CD14-positive monocyte (primary cell): Measurements from ENCODE around the gene AIFM3. TPM values are rescaled to one million over a fixed set of nuclear protein-coding genes. Genes with fewer than 3 reads are reported as not detected.

Experiments
- DNase-seq, 3 donors: peaks; one replicate each; pipeline ENCODE4 v3.0.0-alpha.2; 2011 to 2022
- H2AFZ ChIP-seq: 2 replicates; pipeline ENCODE4 v1.6.0; 2012; ENCODE audit warnings: mild to moderate bottlenecking, low read depth, low read length, inconsistent platforms; ENCODE audit not compliant: insufficient read depth, poor library complexity, severe bottlenecking
- H3K27ac ChIP-seq, 2 donors: 1 replicate in 1 of 2; 2 replicates in 1 of 2; pipeline ENCODE4 v1.5.1; 2012 to 2013; ENCODE audit warnings: low read length in 2 of 2, control low read depth in 1 of 2, inconsistent platforms in 1 of 2, low read depth in 1 of 2, mild to moderate bottlenecking in 1 of 2
- H3K27me3 ChIP-seq, 2 donors: one replicate each; pipeline versions ENCODE4 v1.6.0 to v1.6.1; 2011 to 2013; ENCODE audit warnings: low read length in 2 of 2; ENCODE audit not compliant: control insufficient read depth in 2 of 2, insufficient read depth in 2 of 2
- H3K36me3 ChIP-seq, 2 donors: replicated peaks in 1 of 2; 1 replicate in 1 of 2; 2 replicates in 1 of 2; pipeline versions ENCODE4 v1.5.1 to v1.6.1; 2012 to 2013; ENCODE audit warnings: low read length in 2 of 2, control low read depth in 1 of 2, inconsistent platforms in 1 of 2, mild to moderate bottlenecking in 1 of 2; ENCODE audit not compliant: insufficient read depth in 2 of 2, control insufficient read depth in 1 of 2
- H3K4me1 ChIP-seq, 2 donors: 1 replicate in 1 of 2; 2 replicates in 1 of 2; pipeline versions ENCODE4 v1.5.1 to v1.6.1; 2012 to 2013; ENCODE audit warnings: low read length in 2 of 2, control low read depth in 1 of 2, inconsistent platforms in 1 of 2, mild to moderate bottlenecking in 1 of 2, moderate library complexity in 1 of 2; ENCODE audit not compliant: insufficient read depth in 2 of 2, control insufficient read depth in 1 of 2
- H3K4me2 ChIP-seq: replicated peaks from 2 replicates; pipeline ENCODE3; 2012; ENCODE audit warnings: low read length, moderate library complexity, mild to moderate bottlenecking; ENCODE audit not compliant: poor library complexity, severe bottlenecking; ENCODE audit errors: extremely low read depth
- H3K4me3 ChIP-seq, 3 experiments: fragments of 200-600 bp in 1 of 3; sonication (generic) in 1 of 3; replicated peaks in 1 of 3; 1 replicate in 2 of 3; 2 replicates in 1 of 3; pipeline ENCODE4 v1.5.1; 2011 to 2013; ENCODE audit warnings: low read length in 3 of 3, mild to moderate bottlenecking in 3 of 3, control low read depth in 2 of 3, low read depth in 2 of 3, inconsistent platforms in 1 of 3, moderate library complexity in 1 of 3
- H3K79me2 ChIP-seq: 2 replicates; pipeline ENCODE4 v1.6.0; 2012; ENCODE audit warnings: mild to moderate bottlenecking, control low read depth, inconsistent platforms, low read length, moderate library complexity; ENCODE audit not compliant: insufficient read depth
- H3K9ac ChIP-seq: 2 replicates; pipeline ENCODE4 v1.6.0; 2017; ENCODE audit warnings: low read length, mild to moderate bottlenecking; ENCODE audit not compliant: insufficient read depth, poor library complexity, severe bottlenecking
- H3K9me3 ChIP-seq, 2 donors: replicated peaks in 1 of 2; 1 replicate in 1 of 2; 2 replicates in 1 of 2; pipeline versions ENCODE4 v1.5.1 to v1.6.1; 2012 to 2013; ENCODE audit warnings: low read length in 2 of 2, control low read depth in 1 of 2; ENCODE audit not compliant: control insufficient read depth in 1 of 2, insufficient read depth in 1 of 2
- H4K20me1 ChIP-seq: 2 replicates; pipeline ENCODE4 v1.6.0; 2012; ENCODE audit warnings: mild to moderate bottlenecking, low read length, control low read depth, moderate library complexity; ENCODE audit not compliant: insufficient read depth
- H3K27ac Mint-ChIP-seq, 7 donors: one replicate each; pipeline ENCODE4 v1.8.0; 2020; ENCODE audit warnings: mild to moderate bottlenecking in 7 of 7, mixed read lengths in 7 of 7, moderate library complexity in 6 of 7, inconsistent platforms in 2 of 7
- H3K27me3 Mint-ChIP-seq, 3 donors: one replicate each; pipeline ENCODE4 v1.8.0; 2021 to 2022; ENCODE audit warnings: low read depth in 3 of 3, mild to moderate bottlenecking in 3 of 3, mixed read lengths in 3 of 3, moderate library complexity in 3 of 3, inconsistent platforms in 1 of 3
- H3K36me3 Mint-ChIP-seq, 2 donors: one replicate each; pipeline ENCODE4 v1.8.0; 2020; ENCODE audit warnings: mixed read lengths in 2 of 2, inconsistent platforms in 1 of 2, mild to moderate bottlenecking in 1 of 2
- H3K4me1 Mint-ChIP-seq: one replicate; pipeline ENCODE4 v1.8.0; 2020; ENCODE audit warnings: mild to moderate bottlenecking, mixed read lengths
- H3K4me3 Mint-ChIP-seq, 2 donors: one replicate each; pipeline ENCODE4 v1.8.0; 2020; ENCODE audit warnings: mild to moderate bottlenecking in 2 of 2, mixed read lengths in 2 of 2, moderate library complexity in 1 of 2
- H3K9me3 Mint-ChIP-seq, 7 donors: one replicate each; pipeline ENCODE4 v1.8.0; 2020 to 2022; ENCODE audit warnings: mixed read lengths in 7 of 7, mild to moderate bottlenecking in 6 of 7, moderate library complexity in 6 of 7, inconsistent platforms in 2 of 7
- CTCF ChIP-seq: fragments of 200-600 bp; IDR thresholded peaks from one replicate; pipeline ENCODE4 v1.8.0; 2022; ENCODE audit warnings: antibody characterized with exemption, mild to moderate bottlenecking
- WGBS: methylation state at CpG from one replicate; pipeline ENCODE4 v1.1.5; 2013; ENCODE audit warnings: missing lambda C conversion rate; ENCODE audit not compliant: insufficient coverage; 5-methylcytosine and 5-hydroxymethylcytosine counted together
- intact Hi-C, 2 donors: fragments of 100-400 bp; cut with micrococcal nuclease; formaldehyde crosslinking; loops; one replicate each; pipeline versions ENCODE4 v1.15.0 to v1.15.1; 2023
- polyA plus RNA-seq, 3 donors: library from polyadenylated mRNA; depleted of rRNA in 1 of 3; unstranded in 2 of 3; stranded (reverse) in 1 of 3; fragments of 300-500 nt in 2 of 3; fragments of >200 nt in 1 of 3; fragmentation: Illumina TruSeq in 2 of 3; gene quantifications; 1 replicate in 2 of 3; 2 replicates in 1 of 3; pipeline ENCODE4 v1.2.3, GENCODE V29; 2012 to 2021

AIFM3 gene
- polyA plus RNA-seq, 3 donors, result 2.1 to 40.9 (median 2.3) TPM

- H4K20me1 ChIP-seq, result peaks cover 73% of the 10 kb centered on the region
- Mint-ChIP-seq H3K4me3 (peak overlapping the region in 1 of 2 donors; percentile 1), H3K36me3 (peaks cover 48 to 54% of the 10 kb centered on the region in 2 donors), H3K27ac (peak overlapping the region in 5 of 7 donors; percentile 3 to 58 (median 40)), H3K4me1 (peaks cover 22% of the 10 kb centered on the region), H3K9me3 (no peaks in the 10 kb centered on the region), H3K27me3 (no peaks in the 10 kb centered on the region)
- H3K4me1 ChIP-seq, result peaks cover 10 to 20% of the 10 kb centered on the region in 2 donors
- H3K9me3 ChIP-seq, result no peaks in the 10 kb centered on the region
- no peak overlapping the region for H2AFZ ChIP-seq
- H3K27me3 ChIP-seq, result no peaks in the 10 kb centered on the region
- no peak overlapping the region for H3K4me3 ChIP-seq
- no peak for DNase-seq
- intact Hi-C loops, result loop anchor here in 1 of 2 donors (10.0 kb wide), 1 partner anchor 68 kb away; no protein-coding TSS in a partner anchor
- TF ChIP-seq CTCF, result no peak
- peak overlapping the region in 1 of 2 donors; percentile 56 for H3K27ac ChIP-seq
- peaks cover 85% of the 10 kb centered on the region for H3K79me2 ChIP-seq
- H3K9ac ChIP-seq, result no peak overlapping the region
- no peak overlapping the region for H3K4me2 ChIP-seq
- WGBS, result 95% methylated on average over 10 of the region's 13 CpGs
- peaks cover 45 to 67% of the 10 kb centered on the region in 2 donors for H3K36me3 ChIP-seq
These were observed 14.3 kb upstream of the AIFM3 start for GRCh38 chr22:20952544-20953341.

GRCh38 chr22:20953342-20953608 is 13.8 kb upstream of the AIFM3 start:
- Histone ChIP-seq H3K27me3 (no peaks in the 10 kb centered on the region), H3K4me3 (no peak overlapping the region), H3K79me2 (peaks cover 85% of the 10 kb centered on the region), H2AFZ (no peak overlapping the region), H3K27ac (peak overlapping the region in 1 of 2 donors; percentile 56), H3K4me1 (peaks cover 15 to 25% of the 10 kb centered on the region in 2 donors), H3K4me2 (no peak overlapping the region), H3K36me3 (peaks cover 45 to 62% of the 10 kb centered on the region in 2 donors), H3K9me3 (no peaks in the 10 kb centered on the region), H4K20me1 (peaks cover 68% of the 10 kb centered on the region), H3K9ac (no peak overlapping the region)
- no peaks in the 10 kb centered on the region for H3K27me3 Mint-ChIP-seq
- no peak for TF ChIP-seq CTCF
- no peak for DNase-seq
- peaks cover 47 to 53% of the 10 kb centered on the region in 2 donors for H3K36me3 Mint-ChIP-seq
- H3K27ac Mint-ChIP-seq, result peak overlapping the region in 2 of 7 donors; percentile 32 to 58
- H3K4me1 Mint-ChIP-seq, result peaks cover 27% of the 10 kb centered on the region
- no peaks in the 10 kb centered on the region for H3K9me3 Mint-ChIP-seq
- no CpG with 5 or more reads among the region's 3 CpGs for WGBS
- intact Hi-C loops, result loop anchor here in 1 of 2 donors (10.0 kb wide), 1 partner anchor 68 kb away; no protein-coding TSS in a partner anchor
- no peak overlapping the region for H3K4me3 Mint-ChIP-seq
